NCI-H146 treated with DMSO at 0.1 percent for 48 hours (cell line): ENCODE measurements around the gene NMNAT2.
A peak's percentile ranks its signal among the peaks of the same experiment; 100 is the strongest.
"Not testable (repeated sequence)": the region's sequence is repeated elsewhere in the genome, so short reads cannot be mapped to it uniquely, and the experiment has no call there.

Experiments used
- DNase-seq: peaks from one replicate; lab custom pipeline; 2025; ENCODE audit not compliant: unreplicated experiment; lab: John Stamatoyannopoulos, UW

Gene NMNAT2

GRCh38 chr1:183290628-183291027 is 127.6 kb downstream of the NMNAT2 start:
- DNase-seq: no peak

GRCh38 chr1:183289051-183289496 is 129.1 kb downstream of the NMNAT2 start:
- DNase-seq: no peak

- no peak for DNase-seq
These were observed 129.6 kb downstream of the NMNAT2 start for GRCh38 chr1:183288583-183288982.

GRCh38 chr1:183287191-183287675 is 130.9 kb downstream of the NMNAT2 start:
- no peak for DNase-seq

GRCh38 chr1:183285746-183286145 is 132.4 kb downstream of the NMNAT2 start:
- no peak for DNase-seq

GRCh38 chr1:183285256-183285655 is 132.9 kb downstream of the NMNAT2 start:
- no peak for DNase-seq

- no peak for DNase-seq
These were observed 134.1 kb downstream of the NMNAT2 start for GRCh38 chr1:183284086-183284485.

GRCh38 chr1:183283286-183283685 is 134.9 kb downstream of the NMNAT2 start:
- no peak for DNase-seq

- no peak for DNase-seq
These were observed 135.9 kb downstream of the NMNAT2 start for GRCh38 chr1:183282101-183282855.

GRCh38 chr1:183281553-183282091 is 136.6 kb downstream of the NMNAT2 start:
- DNase-seq: peak; percentile 29

- no peak for DNase-seq
These were observed 137.1 kb downstream of the NMNAT2 start for GRCh38 chr1:183281039-183281438.

- no peak for DNase-seq
These were observed 138.3 kb downstream of the NMNAT2 start for GRCh38 chr1:183279835-183280234.

- DNase-seq: no peak
These were observed 139.2 kb downstream of the NMNAT2 start for GRCh38 chr1:183278739-183279591.

- DNase-seq: no peak
These were observed 140.1 kb downstream of the NMNAT2 start for GRCh38 chr1:183277821-183278738.

GRCh38 chr1:183276386-183277080 is 141.6 kb downstream of the NMNAT2 start:
- DNase-seq: no peak

GRCh38 chr1:183275322-183275721 is 142.9 kb downstream of the NMNAT2 start:
- no peak for DNase-seq

GRCh38 chr1:183274836-183275235 is 143.3 kb downstream of the NMNAT2 start:
- DNase-seq: no peak

- DNase-seq: not testable (repeated sequence)
These were observed 144.2 kb downstream of the NMNAT2 start for GRCh38 chr1:183273984-183274383.

- no peak for DNase-seq
These were observed 144.9 kb downstream of the NMNAT2 start for GRCh38 chr1:183273300-183273699.

GRCh38 chr1:183272390-183272848 is 145.8 kb downstream of the NMNAT2 start:
- no peak for DNase-seq
